Gastrocnemius medialis (tissue), 4 donors: Measurements from ENCODE around the gene KRT9. TPM values are rescaled to one million over a fixed set of nuclear protein-coding genes. Genes with fewer than 3 reads are reported as not detected.

ENCODE experiments used
- ATAC-seq, 2 donors: fragments of 150-250 bp; one replicate each; pipeline ENCODE4 v1.9.1; 2016
- DNase-seq, 2 donors: peaks; one replicate each; pipeline ENCODE4 v3.0.0-alpha.2; 2019
- H3K27ac ChIP-seq, 4 donors: fragments of 200-600 bp; sonication (generic); 1 replicate in 1 of 4; 2 replicates in 3 of 4; pipeline ENCODE4 v1.5.1; 2016 to 2018; ENCODE audit warnings: mild to moderate bottlenecking in 2 of 4, moderate library complexity in 1 of 4
- H3K27me3 ChIP-seq, 3 donors: fragments of 200-600 bp; sonication (generic) in 2 of 3; 1 replicate in 1 of 3; 2 replicates in 2 of 3; pipeline versions ENCODE4 v1.5.1 to v1.6.0; 2016 to 2019; ENCODE audit warnings: mild to moderate bottlenecking in 1 of 3, moderate library complexity in 1 of 3
- H3K36me3 ChIP-seq, 2 donors: fragments of 200-600 bp; sonication (generic) in 1 of 2; one replicate each; pipeline ENCODE4 v1.5.1; 2017 to 2018
- H3K4me1 ChIP-seq, 2 donors: fragments of 200-600 bp; sonication (generic) in 1 of 2; one replicate each; pipeline ENCODE4 v1.5.1; 2016 to 2017; ENCODE audit warnings: mild to moderate bottlenecking in 2 of 2
- H3K4me3 ChIP-seq, 4 donors: fragments of 200-600 bp; sonication (generic) in 3 of 4; 1 replicate in 1 of 4; 2 replicates in 3 of 4; pipeline ENCODE4 v1.5.1; 2016 to 2019; ENCODE audit warnings: mild to moderate bottlenecking in 2 of 4
- H3K9me3 ChIP-seq, 3 donors: fragments of 200-600 bp; sonication (generic) in 2 of 3; 1 replicate in 1 of 3; 2 replicates in 2 of 3; pipeline ENCODE4 v1.5.1; 2016 to 2019
- POLR2A ChIP-seq, 2 donors: fragments of 450-650 bp; IDR thresholded peaks; one replicate each; pipeline ENCODE4 v1.6.1; 2017; ENCODE audit warnings: antibody characterized with exemption in 2 of 2, mild to moderate bottlenecking in 2 of 2, moderate library complexity in 2 of 2
- in situ Hi-C, 4 donors: fragments of 200-750 bp; cut with MboI; loops; one replicate each; pipeline versions ENCODE4 v1.15.0 to v1.8.0; 2017; ENCODE audit warnings: low sequenced_read_pairs in 4 of 4
- intact Hi-C: fragments of 100-400 bp; cut with DNase I; formaldehyde crosslinking; loops from one replicate; pipeline ENCODE4 v1.15.1; 2023; ENCODE audit warnings: low total_unique reads
- total RNA-seq, 4 donors: library from RNA; depleted of rRNA; stranded (reverse); fragments of >200 nt; gene quantifications; one replicate each; pipeline versions ENCODE4 v1.1.0 to v1.2.3, GENCODE V29; 2016
- TF ChIP-seq, protein P1 (sequence below), 5 experiments: fragments of 450-650 bp in 3 of 5; fragments of 200-600 bp in 2 of 5; sonication (generic) in 2 of 5; IDR thresholded peaks in 4 of 5; conservative IDR thresholded peaks in 1 of 5; 1 replicate in 4 of 5; 2 replicates in 1 of 5; pipeline ENCODE4 v1.5.1; 2016 to 2019; ENCODE audit warnings: antibody characterized with exemption in 5 of 5, mild to moderate bottlenecking in 3 of 5, moderate library complexity in 3 of 5

KRT9 gene
- total RNA-seq, 4 donors from 2014 or later = not detected

DNA sequence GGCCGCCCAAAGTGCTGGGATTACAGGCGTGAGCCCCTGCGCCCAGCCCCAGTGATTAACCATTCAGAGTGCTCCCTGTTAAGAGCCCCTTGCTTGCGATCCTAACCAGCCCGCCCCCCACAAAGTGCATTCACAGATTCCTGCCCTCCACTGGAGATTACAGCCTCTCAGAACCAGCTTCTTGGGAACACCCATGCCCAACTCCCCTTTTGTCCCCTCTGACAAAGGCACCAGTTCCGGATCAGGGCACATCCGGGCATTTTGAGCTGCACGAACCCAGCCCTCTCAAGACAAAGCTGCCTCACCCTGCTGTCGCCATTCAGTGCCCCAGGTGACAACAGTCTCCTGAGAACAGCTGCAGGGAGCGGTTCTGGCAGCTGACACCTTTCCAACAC is 42.9 kb downstream of the KRT9 start:
- peaks cover 43 to 51% (median 43%) of the 10 kb centered on the region in 3 donors for H3K27me3 ChIP-seq

DNA sequence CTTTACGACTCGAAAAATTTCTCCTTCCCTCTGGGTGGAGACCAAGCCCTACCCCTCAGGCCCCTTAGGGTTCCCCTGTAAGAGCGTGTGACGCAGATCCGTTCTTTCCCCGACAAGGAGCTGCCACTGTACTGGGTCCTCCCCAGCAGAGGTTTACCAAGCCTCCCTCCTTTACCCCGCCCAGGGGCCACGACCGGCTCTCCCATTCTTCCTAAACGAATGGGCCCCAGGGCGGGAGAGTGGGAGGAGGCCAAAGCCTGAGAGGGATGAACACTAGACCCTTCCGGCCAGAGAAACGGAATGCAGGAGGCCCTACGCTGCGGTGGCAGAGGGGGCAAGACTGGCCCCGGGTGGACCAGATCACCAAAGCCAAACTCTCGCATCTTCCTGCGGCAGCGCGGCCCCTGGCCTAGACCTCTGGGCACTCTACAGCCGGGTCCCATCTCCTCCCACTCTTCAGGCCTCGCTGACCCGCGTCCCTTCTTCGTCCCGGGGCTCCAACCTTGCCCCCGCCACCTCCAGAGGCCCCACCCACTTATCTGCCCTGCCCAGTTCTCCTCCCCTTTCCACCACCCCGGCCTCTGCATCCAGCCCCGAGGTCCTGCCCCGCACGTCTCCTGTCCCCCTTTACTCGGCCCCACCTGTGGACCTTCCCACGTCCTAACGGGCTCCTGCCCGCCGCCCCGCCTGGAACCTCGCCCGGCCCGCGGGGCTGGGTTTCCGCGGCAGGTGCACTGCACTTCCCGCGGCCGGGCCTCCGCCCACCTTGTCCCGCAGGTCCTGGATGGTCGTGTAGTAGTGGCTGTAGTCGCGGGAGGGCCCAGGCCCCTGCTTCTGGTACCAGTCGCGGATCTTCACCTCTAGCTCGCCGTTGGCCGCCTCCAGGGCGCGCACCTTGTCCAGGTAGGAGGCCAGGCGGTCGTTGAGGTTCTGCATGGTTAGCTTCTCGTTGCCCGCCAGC is 44.5 kb downstream of the KRT9 start:
- no peaks in the 10 kb centered on the region for H3K9me3 ChIP-seq
- no peak overlapping the region for H3K27ac ChIP-seq
- DNase-seq (no peak), ATAC-seq (no peak)
- in situ Hi-C loops = no loop called here
- TF ChIP-seq POLR2A (IDR thresholded peaks at IDR 0.05) = no peak
- TF ChIP-seq, protein P1, sequence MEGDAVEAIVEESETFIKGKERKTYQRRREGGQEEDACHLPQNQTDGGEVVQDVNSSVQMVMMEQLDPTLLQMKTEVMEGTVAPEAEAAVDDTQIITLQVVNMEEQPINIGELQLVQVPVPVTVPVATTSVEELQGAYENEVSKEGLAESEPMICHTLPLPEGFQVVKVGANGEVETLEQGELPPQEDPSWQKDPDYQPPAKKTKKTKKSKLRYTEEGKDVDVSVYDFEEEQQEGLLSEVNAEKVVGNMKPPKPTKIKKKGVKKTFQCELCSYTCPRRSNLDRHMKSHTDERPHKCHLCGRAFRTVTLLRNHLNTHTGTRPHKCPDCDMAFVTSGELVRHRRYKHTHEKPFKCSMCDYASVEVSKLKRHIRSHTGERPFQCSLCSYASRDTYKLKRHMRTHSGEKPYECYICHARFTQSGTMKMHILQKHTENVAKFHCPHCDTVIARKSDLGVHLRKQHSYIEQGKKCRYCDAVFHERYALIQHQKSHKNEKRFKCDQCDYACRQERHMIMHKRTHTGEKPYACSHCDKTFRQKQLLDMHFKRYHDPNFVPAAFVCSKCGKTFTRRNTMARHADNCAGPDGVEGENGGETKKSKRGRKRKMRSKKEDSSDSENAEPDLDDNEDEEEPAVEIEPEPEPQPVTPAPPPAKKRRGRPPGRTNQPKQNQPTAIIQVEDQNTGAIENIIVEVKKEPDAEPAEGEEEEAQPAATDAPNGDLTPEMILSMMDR (IDR thresholded peaks at IDR 0.05 in 4 of 5, conservative IDR thresholded peaks at IDR 0.05 in 1 of 5) = no peak
- peaks cover 43 to 51% (median 43%) of the 10 kb centered on the region in 3 donors for H3K27me3 ChIP-seq
- H3K4me1 ChIP-seq = peaks cover 0 to 8% of the 10 kb centered on the region in 2 donors
- H3K4me3 ChIP-seq = peak overlapping the region in 2 of 4 donors; percentile 9 to 17
- intact Hi-C loops = no loop called here
- no peaks in the 10 kb centered on the region for H3K36me3 ChIP-seq

More for the DNA sequence above, 42.9 kb downstream of the KRT9 start:
- no peak overlapping the region for H3K27ac ChIP-seq
- no peak overlapping the region for H3K4me3 ChIP-seq
- in situ Hi-C loops (no loop called here), intact Hi-C loops (no loop called here)
- ATAC-seq = no peak
- H3K4me1 ChIP-seq = peaks cover 0 to 8% of the 10 kb centered on the region in 2 donors
- TF ChIP-seq POLR2A (IDR thresholded peaks at IDR 0.05) = no peak
- TF ChIP-seq, protein P1 (IDR thresholded peaks at IDR 0.05 in 4 of 5, conservative IDR thresholded peaks at IDR 0.05 in 1 of 5) = no peak
- no peaks in the 10 kb centered on the region for H3K9me3 ChIP-seq
- DNase-seq = no peak
- no peaks in the 10 kb centered on the region for H3K36me3 ChIP-seq

DNA sequence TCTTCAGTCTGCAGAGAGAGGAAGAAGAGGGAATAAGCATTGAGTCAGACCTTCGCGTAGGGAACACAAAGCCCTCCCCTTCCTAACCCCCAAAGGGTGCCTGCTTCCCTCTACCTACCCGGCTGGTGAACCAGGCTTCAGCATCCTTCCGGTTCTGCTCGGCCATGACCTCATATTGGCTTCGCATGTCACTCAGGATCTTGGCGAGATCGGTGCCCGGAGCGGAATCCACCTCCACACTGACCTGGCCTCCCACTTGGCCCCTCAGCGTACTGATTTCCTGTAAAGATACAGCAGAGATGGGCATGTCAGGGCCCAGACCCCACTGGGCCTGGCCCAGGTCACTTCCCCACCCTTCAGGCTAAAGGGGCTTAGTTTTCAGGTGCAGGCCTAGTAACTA is 47.6 kb downstream of the KRT9 start:
- no peak overlapping the region for H3K27ac ChIP-seq
- TF ChIP-seq POLR2A (IDR thresholded peaks at IDR 0.05) = no peak
- TF ChIP-seq, protein P1 (IDR thresholded peaks at IDR 0.05 in 4 of 5, conservative IDR thresholded peaks at IDR 0.05 in 1 of 5) = no peak
- ATAC-seq = no peak
- in situ Hi-C loops = no loop called here
- no peaks in the 10 kb centered on the region for H3K36me3 ChIP-seq
- H3K4me1 ChIP-seq = peaks cover 0 to 8% of the 10 kb centered on the region in 2 donors
- no peak overlapping the region for H3K4me3 ChIP-seq
- DNase-seq = no peak
- H3K27me3 ChIP-seq = peaks cover 26 to 38% (median 34%) of the 10 kb centered on the region in 3 donors
- no peaks in the 10 kb centered on the region for H3K9me3 ChIP-seq
- intact Hi-C loops = no loop called here

DNA sequence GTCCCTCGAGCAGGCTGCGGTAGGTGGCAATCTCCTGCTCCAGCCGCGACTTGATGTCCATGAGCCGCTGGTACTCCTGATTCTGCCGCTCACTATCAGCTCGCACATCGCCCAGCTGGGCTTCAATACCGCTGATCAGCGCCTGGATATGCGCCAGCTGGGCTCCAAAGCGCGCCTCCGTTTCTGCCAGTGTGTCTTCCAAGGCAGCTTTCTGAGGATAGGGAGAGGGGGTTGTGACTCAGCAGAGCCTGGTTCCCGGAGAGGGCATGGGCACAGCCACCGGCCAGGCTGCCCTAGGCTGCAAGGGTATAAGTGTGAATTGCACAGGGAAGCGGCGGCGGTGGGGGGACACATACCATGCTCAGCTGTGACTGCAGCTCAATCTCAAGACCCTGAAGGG is 48.1 kb downstream of the KRT9 start:
- intact Hi-C loops (no loop called here), in situ Hi-C loops (no loop called here)
- Histone ChIP-seq H3K27me3 (peaks cover 22 to 33% (median 29%) of the 10 kb centered on the region in 3 donors), H3K9me3 (no peaks in the 10 kb centered on the region), H3K4me1 (peaks cover 0 to 8% of the 10 kb centered on the region in 2 donors), H3K4me3 (no peak overlapping the region), H3K27ac (no peak overlapping the region), H3K36me3 (no peaks in the 10 kb centered on the region)
- DNase-seq (no peak), ATAC-seq (no peak)
- TF ChIP-seq, protein P1 (IDR thresholded peaks at IDR 0.05 in 4 of 5, conservative IDR thresholded peaks at IDR 0.05 in 1 of 5) = no peak
- TF ChIP-seq POLR2A (IDR thresholded peaks at IDR 0.05) = no peak
